Glomerular visceral epithelial cell (primary cell): Measurements from ENCODE around the gene CNOT2.

Source experiments
- DNase-seq: peaks from one replicate; pipeline ENCODE4 v3.0.0-alpha.2; 2016; ENCODE audit errors: extremely low spot score

CNOT2 gene

GRCh38 chr12:70251226-70251625 is 8.0 kb downstream of the CNOT2 start:
- DNase-seq: no peak

GRCh38 chr12:70251661-70252060 is 8.4 kb downstream of the CNOT2 start:
- no peak for DNase-seq

- no peak for DNase-seq
Measured at GRCh38 chr12:70252832-70253231, 9.6 kb downstream of the CNOT2 start.

- DNase-seq: no peak
Measured at GRCh38 chr12:70254225-70254624, 11.0 kb downstream of the CNOT2 start.

- no peak for DNase-seq
Measured at GRCh38 chr12:70254846-70255245, 11.6 kb downstream of the CNOT2 start.

GRCh38 chr12:70255311-70255710 is 12.1 kb downstream of the CNOT2 start:
- no peak for DNase-seq

- DNase-seq: no peak
Measured at GRCh38 chr12:70258605-70259403, 15.6 kb downstream of the CNOT2 start.

GRCh38 chr12:70260646-70261045 is 17.4 kb downstream of the CNOT2 start:
- no peak for DNase-seq

- no peak for DNase-seq
Measured at GRCh38 chr12:70264067-70264867, 21.0 kb downstream of the CNOT2 start.

- DNase-seq: no peak
Measured at GRCh38 chr12:70265132-70265531, 21.9 kb downstream of the CNOT2 start.

- DNase-seq: no peak
Measured at GRCh38 chr12:70267550-70267949, 24.3 kb downstream of the CNOT2 start.

- no peak for DNase-seq
Measured at GRCh38 chr12:70268972-70269371, 25.7 kb downstream of the CNOT2 start.

- no peak for DNase-seq
Measured at GRCh38 chr12:70270108-70270507, 26.9 kb downstream of the CNOT2 start.

- peak; percentile 34 for DNase-seq
Measured at GRCh38 chr12:70271025-70271424, 27.8 kb downstream of the CNOT2 start.

GRCh38 chr12:70272510-70272909 is 29.3 kb downstream of the CNOT2 start:
- DNase-seq: no peak

GRCh38 chr12:70275045-70275444 is 31.8 kb downstream of the CNOT2 start:
- no peak for DNase-seq

- DNase-seq: no peak
Measured at GRCh38 chr12:70277973-70278372, 34.7 kb downstream of the CNOT2 start.

GRCh38 chr12:70278945-70279344 is 35.7 kb downstream of the CNOT2 start:
- no peak for DNase-seq

- no peak for DNase-seq
Measured at GRCh38 chr12:70283232-70283631, 40.0 kb downstream of the CNOT2 start.

GRCh38 chr12:70288817-70289216 is 45.6 kb downstream of the CNOT2 start:
- DNase-seq: no peak

- DNase-seq: no peak
Measured at GRCh38 chr12:70290116-70290515, 46.9 kb downstream of the CNOT2 start.

- DNase-seq: no peak
Measured at GRCh38 chr12:70292017-70292776, 49.0 kb downstream of the CNOT2 start.
